Measurements from ENCODE around the gene TXNL4A.
A peak's percentile ranks its signal among the peaks of the same experiment; 100 is the strongest.
"Not testable (repeated sequence)": the region's sequence is repeated elsewhere in the genome, so short reads cannot be mapped to it uniquely, and the experiment has no call there.

Gene TXNL4A

DNA sequence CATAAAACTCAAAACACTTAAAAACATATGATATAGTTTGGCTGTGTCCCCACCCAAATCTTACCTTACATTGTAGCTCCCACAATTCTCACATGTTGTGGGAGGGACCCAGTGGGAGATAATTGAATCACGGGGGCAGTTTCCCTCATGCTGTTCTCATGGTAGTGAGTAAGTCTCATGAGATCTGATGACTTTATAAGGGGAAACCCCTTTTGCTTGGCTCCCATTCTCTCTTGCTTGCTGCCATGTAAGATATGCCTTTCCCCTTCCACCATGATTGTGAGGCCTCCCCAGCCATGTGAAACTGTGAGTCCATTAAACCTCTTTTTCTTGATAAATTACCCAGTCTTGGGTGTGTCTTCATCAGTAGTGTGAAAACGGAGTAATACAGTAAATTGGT is 11.3 kb upstream of the TXNL4A start:
- not testable (repeated sequence) for H3K4me1 ChIP-seq (ENCODE audit: control insufficient read depth in 5 of 5, insufficient read depth in 5 of 5, low read length in 5 of 5); H3K9me3 ChIP-seq (ENCODE audit: control insufficient read depth in 5 of 5, low read length in 5 of 5); H3K27me3 ChIP-seq (ENCODE audit: control insufficient read depth in 5 of 5, insufficient read depth in 4 of 5, low read length in 5 of 5); H3K27ac ChIP-seq (ENCODE audit: low read depth, low read length); H3K36me3 ChIP-seq (ENCODE audit: control insufficient read depth in 5 of 5, insufficient read depth in 5 of 5, low read length in 5 of 5); H3K9ac ChIP-seq (ENCODE audit: low read length in 5 of 5); H3K4me3 ChIP-seq (ENCODE audit: low read depth in 1 of 5, low read length in 5 of 5)

DNA sequence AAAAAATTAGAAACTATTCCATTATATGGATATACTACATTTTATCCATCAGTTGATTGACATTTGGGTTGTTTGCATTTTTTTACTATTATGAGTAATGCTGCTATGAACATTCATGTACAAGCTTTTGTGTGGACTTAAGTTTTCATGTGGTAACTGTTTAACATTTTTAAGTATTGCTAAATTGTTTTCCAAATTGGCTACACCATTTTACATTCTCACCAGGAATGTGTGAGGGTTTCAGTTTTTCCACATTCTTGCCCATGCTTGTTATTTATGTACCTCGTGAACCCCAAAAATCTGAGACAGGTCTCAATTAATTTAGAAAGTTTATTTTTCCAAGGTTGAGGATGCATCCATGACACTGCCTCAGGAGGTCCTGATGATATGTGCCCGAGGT is 3.1 kb upstream of the TXNL4A start:
- Histone ChIP-seq H3K36me3 (ENCODE audit: control insufficient read depth in 5 of 5, insufficient read depth in 5 of 5, low read length in 5 of 5) (no peaks in the 10 kb centered on the region), H3K4me3 (ENCODE audit: low read depth in 1 of 5, low read length in 5 of 5) (no peak overlapping the region), H3K27ac (ENCODE audit: low read depth, low read length) (no peak overlapping the region), H3K9me3 (ENCODE audit: control insufficient read depth in 5 of 5, low read length in 5 of 5) (no peaks in the 10 kb centered on the region), H3K27me3 (ENCODE audit: control insufficient read depth in 5 of 5, insufficient read depth in 4 of 5, low read length in 5 of 5) (no peaks in the 10 kb centered on the region), H3K4me1 (ENCODE audit: control insufficient read depth in 5 of 5, insufficient read depth in 5 of 5, low read length in 5 of 5) (peaks cover 5 to 24% (median 20%) of the 10 kb centered on the region in 5 donors), H3K9ac (ENCODE audit: low read length in 5 of 5) (no peak overlapping the region)

DNA sequence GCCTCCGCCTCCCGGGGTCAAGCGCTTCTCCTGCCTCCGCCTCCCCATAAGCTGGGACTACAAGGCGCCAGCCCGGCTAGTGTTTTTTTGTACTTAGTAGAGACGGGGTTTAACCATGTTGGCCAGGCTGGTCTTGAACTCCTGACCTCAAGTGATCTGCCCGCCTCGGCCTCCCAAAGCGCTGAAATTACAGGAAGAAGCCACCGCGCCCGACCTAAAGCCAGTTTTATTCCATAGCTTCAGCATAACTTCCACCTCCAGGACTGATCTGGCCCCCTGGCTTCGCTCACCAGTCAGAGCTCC is 783 bp upstream of the TXNL4A start:
- peaks cover 0 to 12% (median 5%) of the 10 kb centered on the region in 5 donors for H3K36me3 ChIP-seq (ENCODE audit: control insufficient read depth in 5 of 5, insufficient read depth in 5 of 5, low read length in 5 of 5)
- no peaks in the 10 kb centered on the region for H3K27me3 ChIP-seq (ENCODE audit: control insufficient read depth in 5 of 5, insufficient read depth in 4 of 5, low read length in 5 of 5)
- H3K9me3 ChIP-seq (ENCODE audit: control insufficient read depth in 5 of 5, low read length in 5 of 5): no peaks in the 10 kb centered on the region
- peak overlapping the region; percentile 90 for H3K27ac ChIP-seq (ENCODE audit: low read depth, low read length)
- H3K4me1 ChIP-seq (ENCODE audit: control insufficient read depth in 5 of 5, insufficient read depth in 5 of 5, low read length in 5 of 5): peaks cover 5 to 27% (median 23%) of the 10 kb centered on the region in 5 donors
- H3K4me3 ChIP-seq (ENCODE audit: low read depth in 1 of 5, low read length in 5 of 5): peak overlapping the region; percentile 84 to 99 (median 89)
- peak overlapping the region in 3 of 5 donors; percentile 64 to 85 (median 84) for H3K9ac ChIP-seq (ENCODE audit: low read length in 5 of 5)

DNA sequence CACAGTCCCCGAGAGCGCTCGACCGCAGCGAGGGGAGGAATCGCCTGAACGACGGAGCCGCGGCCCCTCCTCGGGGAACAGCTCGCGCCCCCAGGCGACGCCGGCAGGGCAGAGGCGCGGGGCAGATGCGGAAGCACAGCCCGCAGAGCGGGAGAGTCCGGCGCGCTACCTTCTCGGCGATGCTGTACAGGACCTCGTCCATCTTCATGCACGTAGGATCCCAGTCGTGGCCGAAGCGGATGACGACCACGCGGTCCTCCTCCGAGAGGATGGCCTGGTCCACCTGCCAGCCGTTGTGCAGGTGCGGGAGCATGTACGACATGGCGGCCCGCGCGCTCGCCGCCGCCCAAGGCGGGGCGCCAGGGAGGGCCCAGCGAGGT is 302 bp downstream of the TXNL4A start:
- Histone ChIP-seq H3K4me1 (ENCODE audit: control insufficient read depth in 5 of 5, insufficient read depth in 5 of 5, low read length in 5 of 5) (peaks cover 5 to 30% (median 26%) of the 10 kb centered on the region in 5 donors), H3K4me3 (ENCODE audit: low read depth in 1 of 5, low read length in 5 of 5) (peak overlapping the region; percentile 71 to 99 (median 89)), H3K27me3 (ENCODE audit: control insufficient read depth in 5 of 5, insufficient read depth in 4 of 5, low read length in 5 of 5) (no peaks in the 10 kb centered on the region), H3K9ac (ENCODE audit: low read length in 5 of 5) (peak overlapping the region; percentile 3 to 80 (median 75)), H3K36me3 (ENCODE audit: control insufficient read depth in 5 of 5, insufficient read depth in 5 of 5, low read length in 5 of 5) (peaks cover 0 to 12% (median 6%) of the 10 kb centered on the region in 5 donors), H3K9me3 (ENCODE audit: control insufficient read depth in 5 of 5, low read length in 5 of 5) (no peaks in the 10 kb centered on the region), H3K27ac (ENCODE audit: low read depth, low read length) (peak overlapping the region; percentile 90)

DNA sequence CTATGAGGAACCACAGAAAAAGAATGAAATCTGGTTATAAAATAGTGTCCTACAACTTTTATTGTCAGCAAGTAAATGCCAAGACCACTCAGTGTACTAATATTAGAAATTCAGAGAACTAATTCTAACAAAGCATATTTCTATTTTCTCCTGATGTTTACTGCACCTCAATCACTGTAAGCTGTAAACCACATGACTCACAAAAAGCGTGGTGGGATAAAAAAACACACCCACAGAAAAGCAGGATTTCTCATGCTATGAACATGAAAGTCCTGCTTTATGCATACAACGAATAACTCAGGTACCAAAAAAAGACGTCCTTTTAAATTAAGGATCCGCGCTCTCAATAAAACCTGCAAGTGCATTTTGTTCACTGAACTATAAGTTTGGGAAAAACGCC is 797 bp downstream of the TXNL4A start:
- H3K36me3 ChIP-seq (ENCODE audit: control insufficient read depth in 5 of 5, insufficient read depth in 5 of 5, low read length in 5 of 5): peaks cover 0 to 13% (median 6%) of the 10 kb centered on the region in 5 donors
- peak overlapping the region; percentile 71 to 99 (median 89) for H3K4me3 ChIP-seq (ENCODE audit: low read depth in 1 of 5, low read length in 5 of 5)
- H3K27ac ChIP-seq (ENCODE audit: low read depth, low read length): peak overlapping the region; percentile 90
- peaks cover 5 to 35% (median 29%) of the 10 kb centered on the region in 5 donors for H3K4me1 ChIP-seq (ENCODE audit: control insufficient read depth in 5 of 5, insufficient read depth in 5 of 5, low read length in 5 of 5)
- no peaks in the 10 kb centered on the region for H3K9me3 ChIP-seq (ENCODE audit: control insufficient read depth in 5 of 5, low read length in 5 of 5)
- no peaks in the 10 kb centered on the region for H3K27me3 ChIP-seq (ENCODE audit: control insufficient read depth in 5 of 5, insufficient read depth in 4 of 5, low read length in 5 of 5)
- peak overlapping the region; percentile 3 to 80 (median 75) for H3K9ac ChIP-seq (ENCODE audit: low read length in 5 of 5)

DNA sequence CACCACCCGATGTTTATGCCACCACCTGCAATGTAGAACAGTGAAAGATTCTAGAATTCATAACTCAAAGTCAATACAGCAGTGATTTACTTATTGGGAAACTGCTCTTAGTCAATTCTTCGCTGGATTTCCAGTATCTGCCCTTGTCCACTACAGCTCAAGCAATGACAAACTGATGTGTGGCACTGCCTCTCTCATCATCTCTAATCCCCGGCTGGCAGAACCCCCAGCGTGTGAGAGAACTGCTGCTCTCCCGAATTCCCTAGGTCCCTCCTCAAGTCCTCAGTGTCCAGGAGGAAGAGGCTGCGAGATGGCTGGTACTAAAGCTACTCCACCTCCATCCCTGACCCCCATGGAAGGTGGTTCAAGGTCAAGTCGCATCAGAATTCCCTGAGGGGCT is 1.6 kb downstream of the TXNL4A start:
- Histone ChIP-seq H3K27ac (ENCODE audit: low read depth, low read length) (peak overlapping the region; percentile 46), H3K9me3 (ENCODE audit: control insufficient read depth in 5 of 5, low read length in 5 of 5) (no peaks in the 10 kb centered on the region), H3K4me3 (ENCODE audit: low read depth in 1 of 5, low read length in 5 of 5) (peak overlapping the region in 3 of 5 donors; percentile 7 to 97 (median 17)), H3K4me1 (ENCODE audit: control insufficient read depth in 5 of 5, insufficient read depth in 5 of 5, low read length in 5 of 5) (peaks cover 5 to 37% (median 32%) of the 10 kb centered on the region in 5 donors), H3K27me3 (ENCODE audit: control insufficient read depth in 5 of 5, insufficient read depth in 4 of 5, low read length in 5 of 5) (no peaks in the 10 kb centered on the region), H3K9ac (ENCODE audit: low read length in 5 of 5) (peak overlapping the region in 4 of 5 donors; percentile 34 to 52 (median 40)), H3K36me3 (ENCODE audit: control insufficient read depth in 5 of 5, insufficient read depth in 5 of 5, low read length in 5 of 5) (peaks cover 0 to 17% (median 6%) of the 10 kb centered on the region in 5 donors)

DNA sequence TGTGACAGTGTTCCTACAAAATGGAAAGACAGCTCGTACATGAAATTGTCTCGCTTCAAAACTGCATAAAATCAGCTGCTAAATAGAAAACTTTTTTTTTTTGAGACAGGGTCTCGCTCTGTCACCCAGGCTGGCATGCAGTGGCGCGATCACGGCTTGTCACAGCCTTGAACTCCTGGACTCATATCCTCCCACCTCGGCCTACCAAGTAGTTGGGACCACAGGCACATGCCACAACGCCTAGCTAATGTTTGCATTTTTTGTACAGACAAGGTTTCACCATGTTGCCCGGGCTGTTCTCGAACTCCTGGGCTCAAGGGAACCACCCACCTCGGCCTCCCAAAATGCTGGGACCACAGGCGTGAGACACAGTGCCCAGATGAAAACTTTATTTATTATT is 3.2 kb downstream of the TXNL4A start:
- Histone ChIP-seq H3K4me3 (ENCODE audit: low read depth in 1 of 5, low read length in 5 of 5) (no peak overlapping the region), H3K36me3 (ENCODE audit: control insufficient read depth in 5 of 5, insufficient read depth in 5 of 5, low read length in 5 of 5) (peaks cover 0 to 17% (median 6%) of the 10 kb centered on the region in 5 donors), H3K9me3 (ENCODE audit: control insufficient read depth in 5 of 5, low read length in 5 of 5) (no peaks in the 10 kb centered on the region), H3K27ac (ENCODE audit: low read depth, low read length) (no peak overlapping the region), H3K27me3 (ENCODE audit: control insufficient read depth in 5 of 5, insufficient read depth in 4 of 5, low read length in 5 of 5) (no peaks in the 10 kb centered on the region), H3K4me1 (ENCODE audit: control insufficient read depth in 5 of 5, insufficient read depth in 5 of 5, low read length in 5 of 5) (peaks cover 5 to 37% (median 32%) of the 10 kb centered on the region in 5 donors), H3K9ac (ENCODE audit: low read length in 5 of 5) (no peak overlapping the region)

DNA sequence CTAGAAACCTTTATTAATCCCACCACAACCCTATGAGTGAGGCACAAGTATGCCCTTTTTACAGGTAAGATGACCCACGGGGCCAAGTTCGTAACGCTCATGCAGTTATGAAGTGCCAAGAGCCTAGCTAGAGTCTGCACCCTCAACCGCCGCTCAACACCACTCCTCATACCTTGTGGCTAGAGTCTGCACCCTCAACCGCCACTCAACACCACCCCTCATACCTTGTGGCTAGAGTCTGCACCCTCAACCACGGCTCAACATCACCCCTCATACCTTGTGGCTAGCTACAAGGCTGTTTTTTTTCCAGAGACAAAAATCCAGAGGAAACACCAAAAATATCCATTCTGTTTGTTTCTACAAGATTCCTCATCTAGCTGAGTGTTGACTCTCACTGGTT is 4.6 kb downstream of the TXNL4A start:
- no peaks in the 10 kb centered on the region for H3K27me3 ChIP-seq (ENCODE audit: control insufficient read depth in 5 of 5, insufficient read depth in 4 of 5, low read length in 5 of 5)
- H3K4me3 ChIP-seq (ENCODE audit: low read depth in 1 of 5, low read length in 5 of 5): no peak overlapping the region
- H3K9me3 ChIP-seq (ENCODE audit: control insufficient read depth in 5 of 5, low read length in 5 of 5): no peaks in the 10 kb centered on the region
- no peak overlapping the region for H3K9ac ChIP-seq (ENCODE audit: low read length in 5 of 5)
- H3K36me3 ChIP-seq (ENCODE audit: control insufficient read depth in 5 of 5, insufficient read depth in 5 of 5, low read length in 5 of 5): peaks cover 0 to 22% (median 9%) of the 10 kb centered on the region in 5 donors
- H3K27ac ChIP-seq (ENCODE audit: low read depth, low read length): no peak overlapping the region
- H3K4me1 ChIP-seq (ENCODE audit: control insufficient read depth in 5 of 5, insufficient read depth in 5 of 5, low read length in 5 of 5): peaks cover 7 to 29% (median 26%) of the 10 kb centered on the region in 5 donors

DNA sequence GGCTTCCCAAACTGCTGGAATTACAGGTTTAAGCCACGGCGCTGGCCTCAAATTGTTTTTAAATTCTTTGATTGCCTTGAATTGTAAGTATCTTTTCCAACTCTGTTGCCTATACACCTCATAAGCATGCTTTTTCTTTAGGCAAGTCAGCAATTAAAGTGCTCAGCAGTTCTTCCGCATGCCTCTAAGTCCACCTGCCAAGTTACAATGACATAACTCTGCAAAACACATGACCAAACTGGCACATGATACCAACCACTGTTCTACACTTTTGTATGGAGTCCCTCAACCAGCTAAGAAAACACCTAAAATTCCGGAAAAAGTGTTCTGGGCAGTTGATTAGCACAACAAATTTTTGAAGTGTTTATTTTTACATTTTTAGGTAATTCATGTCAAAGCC is 5.1 kb downstream of the TXNL4A start:
- H3K4me1 ChIP-seq (ENCODE audit: control insufficient read depth in 5 of 5, insufficient read depth in 5 of 5, low read length in 5 of 5): peaks cover 7 to 29% (median 25%) of the 10 kb centered on the region in 5 donors
- no peaks in the 10 kb centered on the region for H3K27me3 ChIP-seq (ENCODE audit: control insufficient read depth in 5 of 5, insufficient read depth in 4 of 5, low read length in 5 of 5)
- H3K9ac ChIP-seq (ENCODE audit: low read length in 5 of 5): no peak overlapping the region
- no peaks in the 10 kb centered on the region for H3K9me3 ChIP-seq (ENCODE audit: control insufficient read depth in 5 of 5, low read length in 5 of 5)
- H3K27ac ChIP-seq (ENCODE audit: low read depth, low read length): no peak overlapping the region
- no peak overlapping the region for H3K4me3 ChIP-seq (ENCODE audit: low read depth in 1 of 5, low read length in 5 of 5)
- peaks cover 0 to 22% (median 9%) of the 10 kb centered on the region in 5 donors for H3K36me3 ChIP-seq (ENCODE audit: control insufficient read depth in 5 of 5, insufficient read depth in 5 of 5, low read length in 5 of 5)

DNA sequence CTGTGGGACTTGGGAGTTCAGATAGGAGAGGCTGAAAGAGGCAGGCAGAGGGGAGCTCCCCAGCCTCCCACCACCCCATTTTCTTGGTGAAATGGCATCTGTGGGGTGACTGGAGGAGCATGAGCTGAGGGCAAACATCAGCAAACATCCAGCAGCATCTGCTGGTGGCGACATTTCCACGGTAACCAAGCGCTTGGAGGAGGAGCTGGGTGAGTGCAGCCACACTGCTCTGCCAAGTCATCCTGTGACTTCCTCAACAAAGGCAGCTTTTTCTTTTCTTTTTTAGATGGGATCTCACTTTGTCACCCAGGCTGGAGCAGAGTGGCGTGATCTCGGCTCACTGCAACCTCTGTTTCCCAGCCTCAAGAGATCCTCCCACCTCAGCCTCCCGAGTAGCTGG is 5.6 kb downstream of the TXNL4A start:
- Histone ChIP-seq H3K4me3 (ENCODE audit: low read depth in 1 of 5, low read length in 5 of 5) (no peak overlapping the region), H3K27ac (ENCODE audit: low read depth, low read length) (no peak overlapping the region), H3K27me3 (ENCODE audit: control insufficient read depth in 5 of 5, insufficient read depth in 4 of 5, low read length in 5 of 5) (no peaks in the 10 kb centered on the region), H3K9me3 (ENCODE audit: control insufficient read depth in 5 of 5, low read length in 5 of 5) (no peaks in the 10 kb centered on the region), H3K9ac (ENCODE audit: low read length in 5 of 5) (no peak overlapping the region), H3K4me1 (ENCODE audit: control insufficient read depth in 5 of 5, insufficient read depth in 5 of 5, low read length in 5 of 5) (peaks cover 7 to 27% (median 25%) of the 10 kb centered on the region in 5 donors), H3K36me3 (ENCODE audit: control insufficient read depth in 5 of 5, insufficient read depth in 5 of 5, low read length in 5 of 5) (peaks cover 0 to 22% (median 9%) of the 10 kb centered on the region in 5 donors)

DNA sequence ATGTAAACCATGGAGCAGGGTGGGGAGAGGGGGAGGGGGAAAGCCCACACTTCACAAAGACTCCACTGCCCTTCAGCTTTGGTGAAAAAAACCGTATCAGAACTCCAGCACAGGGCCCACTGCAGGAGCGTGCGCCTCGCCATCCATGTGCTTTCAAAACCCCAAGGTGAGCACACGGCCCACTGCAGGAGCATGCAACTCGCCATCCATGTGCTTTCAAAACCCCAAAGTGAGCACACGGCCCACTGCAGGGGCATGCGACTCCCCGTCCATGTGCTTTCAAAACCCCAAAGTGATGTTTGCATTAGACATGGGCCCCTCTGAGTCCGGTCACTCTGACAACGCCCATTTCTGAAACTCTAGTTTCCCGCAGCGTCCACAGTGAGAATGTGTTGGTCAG is 7.8 kb downstream of the TXNL4A start:
- H3K4me3 ChIP-seq (ENCODE audit: low read depth in 1 of 5, low read length in 5 of 5): no peak overlapping the region
- peaks cover 0 to 31% (median 14%) of the 10 kb centered on the region in 5 donors for H3K36me3 ChIP-seq (ENCODE audit: control insufficient read depth in 5 of 5, insufficient read depth in 5 of 5, low read length in 5 of 5)
- no peak overlapping the region for H3K9ac ChIP-seq (ENCODE audit: low read length in 5 of 5)
- H3K27ac ChIP-seq (ENCODE audit: low read depth, low read length): no peak overlapping the region
- H3K4me1 ChIP-seq (ENCODE audit: control insufficient read depth in 5 of 5, insufficient read depth in 5 of 5, low read length in 5 of 5): peaks cover 1 to 13% (median 10%) of the 10 kb centered on the region in 5 donors
- no peaks in the 10 kb centered on the region for H3K9me3 ChIP-seq (ENCODE audit: control insufficient read depth in 5 of 5, low read length in 5 of 5)
- H3K27me3 ChIP-seq (ENCODE audit: control insufficient read depth in 5 of 5, insufficient read depth in 4 of 5, low read length in 5 of 5): no peaks in the 10 kb centered on the region
